Measurements from ENCODE around the gene FAM98B. TPM values are rescaled to one million over a fixed set of nuclear protein-coding genes. Genes with fewer than 3 reads are reported as not detected.

Gene FAM98B
- polyA plus RNA-seq, 2 of the 4 experiments (the other 2 are of a cell fraction): 16.5 to 18.8 TPM

DNA sequence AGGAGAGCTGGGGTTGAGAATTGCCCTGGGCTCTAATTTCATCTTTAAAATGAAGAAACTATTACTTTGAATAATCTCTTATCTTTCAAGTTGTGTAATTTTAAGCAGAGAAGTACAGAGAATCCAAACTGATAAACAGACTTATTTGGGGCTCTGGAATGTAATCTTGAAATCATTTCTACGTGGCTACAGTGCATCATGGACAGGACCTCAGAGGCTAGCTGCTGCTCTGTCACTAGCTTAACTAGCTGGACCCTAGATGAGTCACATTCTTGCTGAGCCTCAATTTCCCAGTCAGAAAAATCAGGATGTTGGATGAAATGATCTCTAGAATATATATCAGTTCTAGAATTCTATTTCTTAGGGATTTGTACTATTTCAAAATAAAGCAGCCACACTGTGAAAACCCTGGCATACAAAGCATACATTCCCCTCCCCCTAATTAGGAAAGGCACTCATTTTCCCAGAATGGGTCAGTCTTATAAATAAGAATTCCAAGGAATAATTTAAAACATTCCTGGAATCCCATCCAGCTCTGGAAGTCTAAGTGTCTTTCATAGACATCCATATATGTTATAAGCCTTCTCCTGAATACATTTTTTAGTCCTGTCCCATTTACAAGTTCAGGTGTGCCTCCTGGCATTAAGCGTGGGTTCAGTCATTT is 63.5 kb downstream of the FAM98B start:
- TF ChIP-seq, protein P1, sequence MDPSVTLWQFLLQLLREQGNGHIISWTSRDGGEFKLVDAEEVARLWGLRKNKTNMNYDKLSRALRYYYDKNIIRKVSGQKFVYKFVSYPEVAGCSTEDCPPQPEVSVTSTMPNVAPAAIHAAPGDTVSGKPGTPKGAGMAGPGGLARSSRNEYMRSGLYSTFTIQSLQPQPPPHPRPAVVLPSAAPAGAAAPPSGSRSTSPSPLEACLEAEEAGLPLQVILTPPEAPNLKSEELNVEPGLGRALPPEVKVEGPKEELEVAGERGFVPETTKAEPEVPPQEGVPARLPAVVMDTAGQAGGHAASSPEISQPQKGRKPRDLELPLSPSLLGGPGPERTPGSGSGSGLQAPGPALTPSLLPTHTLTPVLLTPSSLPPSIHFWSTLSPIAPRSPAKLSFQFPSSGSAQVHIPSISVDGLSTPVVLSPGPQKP (IDR thresholded peaks at IDR 0.05; ENCODE audit: low read depth, low read length): no peak
- TF ChIP-seq MAFK (IDR thresholded peaks at IDR 0.05; ENCODE audit: partially characterized antibody) (no peak), FOXS1 (CRISPR knock-in tag; IDR thresholded peaks at IDR 0.05) (no peak), FOSB (CRISPR knock-in tag; IDR thresholded peaks at IDR 0.05) (no peak), RCOR1 (IDR thresholded peaks at IDR 0.05; ENCODE audit: low read depth, low read length) (no peak), NFE2L2 (conservative IDR thresholded peaks at IDR 0.05; ENCODE audit: low read length) (no peak), SMC3 (IDR thresholded peaks at IDR 0.05) (no peak), CBX8 (IDR thresholded peaks at IDR 0.05) (no peak), JUNB (IDR thresholded peaks at IDR 0.05) (no peak), HDAC2 (IDR thresholded peaks at IDR 0.05) (no peak)
- TF ChIP-seq, protein P2, sequence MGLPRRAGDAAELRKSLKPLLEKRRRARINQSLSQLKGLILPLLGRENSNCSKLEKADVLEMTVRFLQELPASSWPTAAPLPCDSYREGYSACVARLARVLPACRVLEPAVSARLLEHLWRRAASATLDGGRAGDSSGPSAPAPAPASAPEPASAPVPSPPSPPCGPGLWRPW (IDR thresholded peaks at IDR 0.05): no peak
- TF ChIP-seq, protein P3, sequence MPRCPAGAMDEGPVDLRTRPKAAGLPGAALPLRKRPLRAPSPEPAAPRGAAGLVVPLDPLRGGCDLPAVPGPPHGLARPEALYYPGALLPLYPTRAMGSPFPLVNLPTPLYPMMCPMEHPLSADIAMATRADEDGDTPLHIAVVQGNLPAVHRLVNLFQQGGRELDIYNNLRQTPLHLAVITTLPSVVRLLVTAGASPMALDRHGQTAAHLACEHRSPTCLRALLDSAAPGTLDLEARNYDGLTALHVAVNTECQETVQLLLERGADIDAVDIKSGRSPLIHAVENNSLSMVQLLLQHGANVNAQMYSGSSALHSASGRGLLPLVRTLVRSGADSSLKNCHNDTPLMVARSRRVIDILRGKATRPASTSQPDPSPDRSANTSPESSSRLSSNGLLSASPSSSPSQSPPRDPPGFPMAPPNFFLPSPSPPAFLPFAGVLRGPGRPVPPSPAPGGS (IDR thresholded peaks at IDR 0.05): no peak
- H3K9me3 ChIP-seq: no peaks in the 10 kb centered on the region
- WGBS (ENCODE audit: missing lambda C conversion rate): 30% methylated on average over 2 of the region's 2 CpGs
- DNase-seq (ENCODE audit: low read depth in 1 of 2, low spot score in 1 of 2) (no peak), ATAC-seq (no peak), FAIRE-seq (no peak)
- H3K4me3 ChIP-seq: no peak overlapping the region
- ChIA-PET POLR2A (no interaction called here), CTCF (interaction anchor here (1.4 to 2.2 kb wide), 3 partner anchors 35 to 182 kb away, joined by 4 to 6 read pairs (median 5); partner anchors contain the start of gene RASGRP1)
- H3K4me2 ChIP-seq: no peak overlapping the region
- no peak overlapping the region for H3K27ac ChIP-seq
- no peaks in the 10 kb centered on the region for H3K4me1 ChIP-seq

DNA sequence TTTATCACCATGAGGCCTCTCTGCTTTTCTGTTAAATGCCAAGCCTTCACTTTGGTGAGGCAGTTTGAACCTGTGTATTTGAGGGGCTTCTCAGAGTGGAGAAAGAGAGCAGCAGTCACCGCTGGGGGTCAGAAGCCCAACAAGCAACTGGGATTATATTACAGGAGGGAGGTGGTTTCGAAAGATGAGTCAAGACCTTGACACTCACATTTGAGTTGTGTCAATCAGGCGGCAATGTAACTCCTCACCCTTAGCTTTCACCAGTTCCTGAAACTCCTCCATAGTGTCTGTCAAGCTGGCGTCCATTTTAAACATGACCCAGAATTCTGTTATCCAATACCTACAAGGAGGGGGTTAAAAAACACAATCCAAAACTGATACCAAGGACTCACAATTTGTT is 64.2 kb downstream of the FAM98B start:
- DNase-seq (ENCODE audit: low read depth in 1 of 2, low spot score in 1 of 2) (no peak), FAIRE-seq (no peak), ATAC-seq (no peak)
- no peaks in the 10 kb centered on the region for H3K9me3 ChIP-seq
- ChIA-PET CTCF (interaction anchor here (1.3 kb wide), 1 partner anchor 14 kb away, joined by 3 read pairs; no protein-coding TSS in a partner anchor), POLR2A (no interaction called here)
- no peak overlapping the region for H3K4me2 ChIP-seq
- WGBS (ENCODE audit: missing lambda C conversion rate): 69% methylated on average over 4 of the region's 4 CpGs
- no peaks in the 10 kb centered on the region for H3K4me1 ChIP-seq
- no peak overlapping the region for H3K4me3 ChIP-seq
- TF ChIP-seq, protein P4, sequence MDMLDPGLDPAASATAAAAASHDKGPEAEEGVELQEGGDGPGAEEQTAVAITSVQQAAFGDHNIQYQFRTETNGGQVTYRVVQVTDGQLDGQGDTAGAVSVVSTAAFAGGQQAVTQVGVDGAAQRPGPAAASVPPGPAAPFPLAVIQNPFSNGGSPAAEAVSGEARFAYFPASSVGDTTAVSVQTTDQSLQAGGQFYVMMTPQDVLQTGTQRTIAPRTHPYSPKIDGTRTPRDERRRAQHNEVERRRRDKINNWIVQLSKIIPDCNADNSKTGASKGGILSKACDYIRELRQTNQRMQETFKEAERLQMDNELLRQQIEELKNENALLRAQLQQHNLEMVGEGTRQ (IDR thresholded peaks at IDR 0.05): no peak
- TF ChIP-seq POLR2AphosphoS2 (conservative IDR thresholded peaks at IDR 0.05; ENCODE audit: low read length) (no peak), RFX5 (IDR thresholded peaks at IDR 0.05) (no peak), RAD21 (conservative IDR thresholded peaks at IDR 0.05 in 1 of 2, IDR thresholded peaks at IDR 0.05 in 1 of 2) (no peak), NR3C1 (IDR thresholded peaks at IDR 0.05) (no peak), ZC3H11A (IDR thresholded peaks at IDR 0.05) (no peak), MYC (IDR thresholded peaks at IDR 0.05; ENCODE audit: borderline replicate concordance, low read length) (no peak), HEYL (CRISPR knock-in tag; IDR thresholded peaks at IDR 0.05) (no peak), CBX8 (IDR thresholded peaks at IDR 0.05) (no peak), NFE2L2 (conservative IDR thresholded peaks at IDR 0.05; ENCODE audit: low read length) (no peak), EP300 (IDR thresholded peaks at IDR 0.05) (no peak)
- TF ChIP-seq, protein P3 (IDR thresholded peaks at IDR 0.05): no peak
- TF ChIP-seq, protein P5, sequence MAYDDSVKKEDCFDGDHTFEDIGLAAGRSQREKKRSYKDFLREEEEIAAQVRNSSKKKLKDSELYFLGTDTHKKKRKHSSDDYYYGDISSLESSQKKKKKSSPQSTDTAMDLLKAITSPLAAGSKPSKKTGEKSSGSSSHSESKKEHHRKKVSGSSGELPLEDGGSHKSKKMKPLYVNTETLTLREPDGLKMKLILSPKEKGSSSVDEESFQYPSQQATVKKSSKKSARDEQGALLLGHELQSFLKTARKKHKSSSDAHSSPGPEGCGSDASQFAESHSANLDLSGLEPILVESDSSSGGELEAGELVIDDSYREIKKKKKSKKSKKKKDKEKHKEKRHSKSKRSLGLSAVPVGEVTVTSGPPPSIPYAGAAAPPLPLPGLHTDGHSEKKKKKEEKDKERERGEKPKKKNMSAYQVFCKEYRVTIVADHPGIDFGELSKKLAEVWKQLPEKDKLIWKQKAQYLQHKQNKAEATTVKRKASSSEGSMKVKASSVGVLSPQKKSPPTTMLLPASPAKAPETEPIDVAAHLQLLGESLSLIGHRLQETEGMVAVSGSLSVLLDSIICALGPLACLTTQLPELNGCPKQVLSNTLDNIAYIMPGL (CRISPR knock-in tag; IDR thresholded peaks at IDR 0.05; ENCODE audit: borderline replicate concordance): no peak
- no peak overlapping the region for H3K27ac ChIP-seq
